Urinary bladder (tissue), 4 donors: ENCODE measurements around the gene ACCSL. TPM values are rescaled to one million over a fixed set of nuclear protein-coding genes. Genes with fewer than 3 reads are reported as not detected.

Experiments
- DNase-seq: peaks from one replicate; pipeline ENCODE4 v3.0.0-alpha.2; 2015; ENCODE audit errors: extremely low spot score
- H3K27ac ChIP-seq: one replicate; pipeline ENCODE4 v1.5.1; 2013; ENCODE audit warnings: low read depth, mild to moderate bottlenecking, moderate library complexity
- H3K36me3 ChIP-seq: one replicate; pipeline ENCODE4 v1.6.1; 2013; ENCODE audit warnings: mild to moderate bottlenecking, moderate library complexity; ENCODE audit not compliant: insufficient read depth
- H3K4me1 ChIP-seq: one replicate; pipeline ENCODE4 v1.6.1; 2013; ENCODE audit warnings: mild to moderate bottlenecking, moderate library complexity; ENCODE audit not compliant: insufficient read depth
- H3K4me3 ChIP-seq: one replicate; pipeline ENCODE4 v1.5.1; 2013; ENCODE audit warnings: low read depth, low read length
- WGBS: extraction: QIAGEN DNeasy Blood & Tissue Kit; methylation state at CpG from one replicate; pipeline ENCODE4 v1.1.7; 2013; 5-methylcytosine and 5-hydroxymethylcytosine counted together
- polyA plus RNA-seq: library from polyadenylated mRNA; stranded (reverse); fragments of 200-250 nt; gene quantifications from one replicate; pipeline ENCODE4 v1.2.3, GENCODE V29; 2013
- total RNA-seq: library from RNA; depleted of rRNA; stranded (reverse); fragments of >200 nt; gene quantifications from one replicate; pipeline ENCODE4 v1.2.3, GENCODE V29; 2014
- donor health status: healthy with polysubstance abuse.
- donor health status: healthy.

Gene ACCSL
- total RNA-seq: not detected
- not detected for polyA plus RNA-seq

DNA sequence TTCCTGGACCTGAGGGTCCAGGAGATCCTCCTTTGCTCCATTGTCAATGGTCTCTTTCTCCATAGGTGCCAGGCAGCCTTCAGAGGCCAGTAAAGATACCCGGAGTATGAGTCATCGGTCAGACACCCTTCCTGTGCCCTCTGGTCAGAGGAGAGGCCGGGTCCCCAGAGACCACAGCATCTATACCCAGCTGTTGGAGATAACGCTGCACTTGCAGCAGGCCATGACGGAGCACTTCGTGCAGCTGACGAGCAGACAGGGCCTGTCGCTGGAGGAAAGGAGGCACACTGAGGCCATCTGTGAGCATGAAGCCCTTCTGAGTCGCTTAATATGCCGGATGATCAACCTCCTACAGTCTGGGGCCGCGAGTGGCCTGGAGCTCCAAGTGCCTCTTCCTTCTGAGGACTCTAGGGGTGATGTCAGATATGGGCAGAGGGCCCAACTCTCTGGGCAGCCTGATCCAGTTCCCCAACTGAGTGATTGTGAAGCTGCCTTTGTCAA is at the start of gene ACCSL:
Gene ACCSL, plus strand, starts transcription at position 51 of the 501 bp plus-strand sequence. Its CDS starts 56 bp downstream, at position 107.
- H3K4me3 ChIP-seq: no peak within 1 kb of the TSS
- no peak for DNase-seq
- no peaks in the 10 kb centered on the region for H3K4me1 ChIP-seq
- H3K27ac ChIP-seq: no peak within 1 kb of the TSS
- WGBS: 85% methylated on average over 12 of the region's 12 CpGs
- H3K36me3 ChIP-seq: no peaks in the 10 kb centered on the region

DNA sequence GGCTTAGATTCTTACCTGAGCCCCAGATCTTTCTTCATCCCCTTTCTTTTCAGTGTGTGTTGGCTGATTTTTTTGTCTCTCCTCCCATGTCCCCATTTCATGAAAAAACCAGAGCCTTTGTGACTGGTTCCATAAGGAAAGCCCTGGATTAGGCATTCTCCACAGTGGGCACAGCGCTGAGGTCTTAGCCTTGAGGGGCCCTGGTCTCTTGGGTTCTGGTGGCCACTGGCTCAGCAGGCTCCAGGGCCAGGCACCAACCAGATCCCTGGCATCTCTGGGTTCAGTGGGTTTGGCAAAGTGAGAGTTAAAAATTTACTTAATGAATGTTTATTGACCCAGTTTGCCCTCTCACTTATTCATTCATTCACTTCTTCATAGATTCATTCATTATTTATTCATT is 49.5 kb upstream of the ACCSL start:
- no peak for DNase-seq
- 93% methylated on average over 1 of the region's 1 CpG for WGBS
- Histone ChIP-seq H3K4me1 (no peaks in the 10 kb centered on the region), H3K36me3 (no peaks in the 10 kb centered on the region), H3K27ac (no peak overlapping the region), H3K4me3 (no peak overlapping the region)

DNA sequence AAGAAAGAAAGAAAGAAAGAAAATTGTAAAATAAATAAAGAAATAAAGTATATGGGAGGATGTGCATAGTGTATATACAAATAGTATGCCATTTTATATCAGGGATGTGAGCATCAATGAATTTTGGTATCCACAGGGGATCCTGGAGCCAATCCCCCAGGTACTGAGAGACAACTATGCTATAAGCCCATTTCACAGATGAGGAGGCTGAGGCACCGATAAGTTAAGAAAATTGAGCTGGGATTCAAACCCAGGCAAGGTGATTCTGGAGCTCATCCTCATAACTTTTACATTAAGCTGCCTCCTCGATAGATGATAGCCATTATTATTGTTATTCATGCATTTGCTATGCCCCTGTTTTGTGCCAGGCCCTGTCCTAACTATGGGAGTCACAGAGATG is 47.0 kb upstream of the ACCSL start:
- Histone ChIP-seq H3K27ac (no peak overlapping the region), H3K4me1 (no peaks in the 10 kb centered on the region), H3K36me3 (no peaks in the 10 kb centered on the region), H3K4me3 (no peak overlapping the region)
- DNase-seq: no peak
- 38% methylated on average over 2 of the region's 2 CpGs for WGBS

DNA sequence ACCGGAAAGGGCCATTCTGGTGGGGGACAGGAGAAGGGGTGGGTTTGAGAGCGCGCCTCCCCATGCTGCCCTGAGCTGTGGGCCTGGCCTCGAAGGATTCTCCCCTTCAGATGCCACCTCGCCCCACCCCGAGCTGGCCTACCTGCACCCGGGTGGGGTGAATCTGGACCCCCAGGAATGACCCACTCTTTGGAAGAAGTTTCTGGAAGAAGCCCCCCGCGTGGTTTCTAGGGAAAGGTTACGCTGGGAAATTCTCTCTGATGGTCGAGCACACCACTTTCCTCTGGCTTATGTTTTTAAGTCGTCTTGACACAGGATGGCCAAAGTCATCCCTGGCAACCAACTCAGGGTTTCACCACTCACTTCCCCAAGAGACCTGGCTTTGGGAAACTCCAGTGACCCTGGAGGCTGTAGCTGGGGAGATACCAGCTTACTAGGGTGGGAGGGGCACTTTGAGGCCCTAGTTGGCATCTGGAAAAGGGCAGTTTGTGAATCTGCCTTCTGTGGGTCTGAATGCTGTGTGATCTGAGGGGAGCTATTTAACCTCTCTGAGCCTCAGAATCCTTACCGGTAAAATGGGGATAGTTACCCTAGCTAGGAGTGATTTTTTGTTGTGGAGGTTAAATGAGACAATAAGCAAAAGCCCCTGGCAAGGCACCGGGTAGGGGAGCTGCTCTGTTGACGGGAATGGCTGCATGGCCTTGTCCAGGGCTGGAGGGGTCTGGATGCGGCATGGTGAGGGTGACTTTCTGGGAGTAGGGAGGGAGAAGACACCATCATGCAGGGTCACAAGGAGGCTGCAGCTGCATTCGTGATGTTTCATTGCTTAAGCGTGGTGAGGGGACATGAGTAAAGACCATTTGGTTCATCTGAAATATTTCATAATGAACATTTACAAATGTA is 45.3 kb upstream of the ACCSL start:
- no peak overlapping the region for H3K27ac ChIP-seq
- no peaks in the 10 kb centered on the region for H3K36me3 ChIP-seq
- H3K4me3 ChIP-seq: no peak overlapping the region
- no peaks in the 10 kb centered on the region for H3K4me1 ChIP-seq
- 84% methylated on average over 18 of the region's 18 CpGs for WGBS
- DNase-seq: no peak

DNA sequence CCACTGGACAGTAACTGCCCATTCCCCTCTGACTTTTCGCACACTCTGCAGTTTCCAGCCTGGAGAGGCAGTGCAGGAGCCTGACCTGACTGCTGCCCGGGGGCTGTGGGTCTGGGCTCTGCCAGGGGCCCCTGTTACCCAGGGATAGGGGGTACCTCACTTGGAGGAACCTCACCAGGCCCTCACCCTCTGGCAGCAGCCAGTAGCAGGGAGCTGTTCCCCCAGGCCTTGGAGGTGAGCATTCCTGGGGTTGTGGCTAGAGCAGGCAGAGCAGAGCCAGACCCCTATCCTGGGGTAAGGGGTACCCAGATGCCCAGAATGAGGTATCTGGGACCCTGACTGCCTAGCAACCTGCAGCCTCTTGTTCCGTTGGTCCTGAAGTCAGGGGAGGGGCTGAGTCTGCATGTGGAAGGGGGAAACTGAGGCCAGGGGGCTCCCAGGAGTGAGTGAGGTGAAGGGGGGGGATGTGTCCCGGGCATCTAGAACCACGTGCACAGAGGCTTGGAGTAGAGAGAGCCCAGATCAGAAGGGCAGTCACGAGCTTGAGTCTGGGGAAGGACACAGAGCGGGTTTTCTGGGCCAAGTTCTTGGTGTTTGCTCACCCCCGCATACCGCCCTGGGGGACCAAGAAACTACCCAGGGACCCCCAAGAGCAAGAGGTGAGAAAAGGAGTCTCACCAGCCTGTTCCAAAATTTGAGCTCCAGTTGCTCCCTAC is 43.9 kb upstream of the ACCSL start:
- H3K4me3 ChIP-seq: no peak overlapping the region
- no peak overlapping the region for H3K27ac ChIP-seq
- H3K4me1 ChIP-seq: no peaks in the 10 kb centered on the region
- 93% methylated on average over 9 of the region's 9 CpGs for WGBS
- no peak for DNase-seq
- no peaks in the 10 kb centered on the region for H3K36me3 ChIP-seq

DNA sequence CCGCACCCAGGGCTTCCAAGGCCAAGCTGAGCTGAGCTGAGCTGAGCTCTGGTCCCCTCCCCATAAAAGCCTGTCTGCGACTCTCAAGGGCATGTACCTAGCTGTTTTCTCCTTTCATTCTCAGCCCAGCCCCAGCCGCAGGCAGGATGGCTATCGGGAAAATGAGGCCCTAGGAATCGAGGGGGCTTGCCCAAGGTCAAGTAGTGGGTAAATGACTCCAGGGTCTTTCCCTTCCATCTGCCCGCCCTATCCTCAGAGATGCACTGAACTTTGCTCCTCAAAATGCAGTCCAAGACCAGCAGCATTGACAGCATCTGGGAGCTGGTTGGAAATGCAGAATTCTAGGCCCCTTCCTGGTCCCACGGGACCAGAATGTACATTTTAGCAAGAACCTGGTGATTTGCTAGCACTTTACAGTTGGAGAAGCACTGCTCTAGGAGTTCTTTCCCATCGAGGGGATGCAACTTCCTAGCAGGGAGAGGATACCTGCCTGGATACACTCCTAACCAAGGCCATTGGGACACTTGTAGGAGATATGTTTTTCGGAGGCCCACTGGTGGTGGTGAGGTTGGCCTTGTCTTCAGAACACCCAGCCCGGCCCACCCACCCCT is 43.2 kb upstream of the ACCSL start:
- Histone ChIP-seq H3K4me3 (no peak overlapping the region), H3K27ac (no peak overlapping the region), H3K36me3 (no peaks in the 10 kb centered on the region), H3K4me1 (no peaks in the 10 kb centered on the region)
- DNase-seq: no peak
- WGBS: 91% methylated on average over 10 of the region's 10 CpGs

DNA sequence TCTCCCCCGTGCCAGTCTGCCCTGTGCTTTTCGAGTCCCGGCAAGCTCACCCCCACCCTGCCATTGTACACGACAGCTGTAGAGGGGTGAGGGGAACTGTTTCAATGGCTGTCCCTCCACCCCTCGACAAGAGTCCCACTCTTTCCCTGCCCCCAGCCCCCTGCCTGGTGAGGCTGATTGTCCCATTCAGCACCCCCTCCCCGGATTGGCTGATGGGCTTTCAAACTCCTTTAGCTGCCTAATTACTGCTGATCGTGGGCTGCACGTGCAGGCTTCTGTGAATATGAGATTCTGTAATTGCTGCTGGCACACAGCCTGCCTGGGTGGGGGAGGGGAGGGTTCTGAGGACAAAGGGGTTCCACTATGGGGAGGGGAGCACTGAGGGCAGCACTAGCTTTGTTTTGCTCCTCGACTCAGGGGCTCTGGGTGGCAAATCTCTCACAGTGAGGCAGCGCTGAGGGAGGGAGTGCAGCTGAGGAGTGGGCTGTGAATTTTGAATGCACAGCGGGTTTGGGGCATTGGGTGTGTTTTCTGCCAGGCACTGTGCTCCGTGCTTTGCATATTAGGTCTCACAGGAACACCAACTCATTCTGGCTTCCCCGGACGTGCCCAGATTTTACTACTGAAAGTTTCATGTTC is 42.6 kb upstream of the ACCSL start:
- Histone ChIP-seq H3K4me1 (no peaks in the 10 kb centered on the region), H3K36me3 (no peaks in the 10 kb centered on the region), H3K4me3 (no peak overlapping the region), H3K27ac (no peak overlapping the region)
- no peak for DNase-seq
- 63% methylated on average over 14 of the region's 14 CpGs for WGBS

DNA sequence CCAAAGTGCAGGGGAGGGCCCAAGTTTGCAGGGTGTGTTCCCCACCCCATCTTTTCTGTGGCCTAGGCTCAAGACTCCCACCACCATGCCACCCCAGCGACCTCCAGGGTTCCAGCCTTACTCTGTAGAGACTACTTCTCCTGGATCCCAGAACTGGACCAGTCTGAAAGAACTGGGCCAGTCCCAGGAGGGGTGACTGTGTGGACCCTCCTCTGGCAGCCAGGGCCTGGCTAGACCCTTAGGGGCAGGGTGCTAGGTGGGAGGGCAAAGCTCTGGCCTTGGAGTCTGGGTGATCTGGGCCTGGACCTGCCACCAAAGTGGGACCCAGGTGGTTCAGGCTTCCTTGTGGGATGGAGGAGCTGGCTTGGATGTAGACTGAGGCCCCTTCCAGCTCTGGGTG is 41.8 kb upstream of the ACCSL start:
- Histone ChIP-seq H3K4me3 (no peak overlapping the region), H3K36me3 (no peaks in the 10 kb centered on the region), H3K4me1 (no peaks in the 10 kb centered on the region), H3K27ac (no peak overlapping the region)
- DNase-seq: no peak
- WGBS: 93% methylated on average over 1 of the region's 1 CpG

DNA sequence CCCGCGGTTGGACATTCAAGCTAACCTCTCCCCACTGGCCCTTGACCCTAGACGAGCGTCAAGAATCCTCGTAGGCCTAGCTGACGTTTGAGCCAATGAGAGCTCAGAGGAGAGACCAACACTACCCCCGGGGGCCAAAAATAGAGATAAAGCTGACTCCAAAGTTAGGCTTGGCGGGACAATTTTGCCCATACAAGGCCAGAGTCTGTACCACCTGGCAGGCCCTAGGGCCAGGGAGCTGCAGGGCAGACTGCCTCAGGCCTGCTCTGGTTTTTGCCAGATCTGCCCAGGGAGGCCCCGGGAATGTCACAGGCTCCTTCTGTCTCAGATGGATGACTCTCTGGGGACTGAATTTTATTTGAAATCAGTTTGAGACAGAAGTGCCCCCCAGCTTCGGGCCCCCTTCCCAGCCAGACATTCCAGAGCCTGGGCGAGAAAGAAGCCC is 40.8 kb upstream of the ACCSL start:
- 77% methylated on average over 11 of the region's 11 CpGs for WGBS
- no peak overlapping the region for H3K4me3 ChIP-seq
- H3K36me3 ChIP-seq: no peaks in the 10 kb centered on the region
- H3K4me1 ChIP-seq: no peaks in the 10 kb centered on the region
- no peak for DNase-seq
- H3K27ac ChIP-seq: no peak overlapping the region

DNA sequence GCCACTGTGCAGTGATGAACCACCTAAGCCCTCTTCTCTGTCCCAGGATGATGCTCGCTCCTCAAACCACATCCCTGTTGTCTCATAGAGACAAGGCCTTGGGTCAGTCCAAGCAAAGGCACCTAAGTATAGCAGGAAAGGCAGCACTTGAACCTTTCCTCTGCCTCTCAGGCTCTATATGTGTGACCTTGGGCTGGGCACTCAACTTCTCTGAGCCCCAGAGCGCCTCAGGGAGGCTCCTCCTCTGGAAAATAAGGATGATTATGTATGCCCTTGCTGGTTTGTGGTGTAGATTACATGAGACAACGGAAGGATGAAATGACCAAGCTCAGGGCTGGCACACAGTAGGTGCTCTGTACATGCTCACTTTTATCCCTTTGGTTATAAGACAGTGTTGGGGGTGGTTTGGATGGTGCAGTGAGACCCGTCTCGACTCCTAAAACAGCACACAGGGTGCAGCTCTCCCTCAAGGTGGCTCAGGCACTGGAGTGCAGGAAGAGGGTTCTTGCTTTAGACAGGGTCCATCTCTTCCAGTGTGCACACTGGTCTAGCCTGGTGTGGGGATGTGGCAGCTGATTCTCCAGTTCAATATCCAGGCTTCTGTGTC is 40.2 kb upstream of the ACCSL start:
- DNase-seq: no peak

DNA sequence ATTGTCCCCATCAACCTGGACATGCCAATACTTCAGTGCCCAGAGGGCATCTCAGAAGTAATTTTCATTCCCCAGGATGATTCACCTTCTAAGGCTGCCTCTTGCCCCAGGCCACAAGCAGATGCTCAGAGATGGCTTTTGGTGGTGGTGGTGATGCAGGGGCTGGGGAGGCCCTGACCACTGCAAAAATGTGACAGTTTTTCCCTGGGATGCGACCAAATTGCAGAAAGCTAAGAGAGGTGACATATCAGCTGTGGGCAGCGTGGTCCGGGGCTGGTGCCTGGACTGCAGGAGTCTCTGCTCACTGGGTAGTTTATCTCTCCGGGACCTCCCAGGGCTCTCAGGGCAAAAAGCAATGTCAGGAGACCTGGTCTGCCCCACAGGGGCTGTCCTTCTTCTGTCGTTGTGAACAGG is 39.7 kb upstream of the ACCSL start:
- no peaks in the 10 kb centered on the region for H3K4me1 ChIP-seq
- H3K4me3 ChIP-seq: no peak overlapping the region
- DNase-seq: no peak
- 77% methylated on average over 5 of the region's 5 CpGs for WGBS
- H3K36me3 ChIP-seq: no peaks in the 10 kb centered on the region
- no peak overlapping the region for H3K27ac ChIP-seq

More for the DNA sequence above, 40.2 kb upstream of the ACCSL start:
- no peak overlapping the region for H3K27ac ChIP-seq
- 95% methylated on average over 5 of the region's 5 CpGs for WGBS
- H3K36me3 ChIP-seq: no peaks in the 10 kb centered on the region
- H3K4me3 ChIP-seq: no peak overlapping the region
- H3K4me1 ChIP-seq: no peaks in the 10 kb centered on the region

DNA sequence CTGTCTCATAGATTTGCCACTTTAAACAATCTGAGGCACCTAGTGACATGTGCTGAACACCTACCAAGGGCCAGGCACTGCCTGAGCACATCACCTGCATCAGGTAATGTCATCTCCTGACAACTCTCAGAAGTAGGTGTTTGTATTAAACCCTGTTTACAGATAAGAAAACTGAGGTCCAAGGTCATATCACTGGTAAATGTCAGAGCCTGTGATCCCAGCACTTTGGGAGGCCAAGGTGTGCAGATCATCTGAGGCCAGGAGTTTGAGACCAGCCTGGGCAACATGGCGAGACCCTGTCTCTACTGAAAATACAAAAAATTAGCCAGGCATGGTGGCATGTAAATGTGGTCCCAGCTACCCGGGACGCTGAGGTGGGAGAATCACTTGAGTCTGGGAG is 39.1 kb upstream of the ACCSL start:
- 92% methylated on average over 3 of the region's 3 CpGs for WGBS
- H3K27ac ChIP-seq: no peak overlapping the region
- H3K4me3 ChIP-seq: no peak overlapping the region
- no peaks in the 10 kb centered on the region for H3K4me1 ChIP-seq
- no peaks in the 10 kb centered on the region for H3K36me3 ChIP-seq
- DNase-seq: no peak

DNA sequence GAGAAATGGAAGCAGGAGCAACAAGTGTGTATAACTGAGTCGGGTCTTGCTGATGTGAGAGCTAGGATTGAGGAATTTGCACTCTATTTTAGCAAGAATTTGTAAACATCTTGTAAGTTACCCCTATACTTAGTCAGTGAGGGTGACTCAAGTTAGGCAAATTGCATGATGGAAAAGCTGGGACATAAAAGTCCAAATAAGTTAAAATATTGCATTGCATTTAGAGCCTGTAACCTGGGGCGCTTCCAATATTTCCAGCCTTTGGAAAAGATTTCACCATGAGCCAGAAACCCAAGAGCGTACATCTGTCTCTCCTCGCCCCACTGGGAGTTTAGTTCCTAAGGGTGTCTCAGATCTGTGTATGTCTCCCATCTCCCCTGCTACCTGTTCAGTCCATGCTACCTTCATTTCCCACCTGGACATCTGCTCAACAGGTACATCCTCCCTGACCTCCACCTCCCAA is 37.0 kb upstream of the ACCSL start:
- Histone ChIP-seq H3K36me3 (no peaks in the 10 kb centered on the region), H3K4me1 (no peaks in the 10 kb centered on the region), H3K27ac (no peak overlapping the region), H3K4me3 (no peak overlapping the region)
- WGBS: 86% methylated on average over 4 of the region's 4 CpGs
- DNase-seq: no peak
